GM18517 (cell line): Measurements from ENCODE around the gene AGT.
"Not testable (repeated sequence)": the region's sequence is repeated elsewhere in the genome, so short reads cannot be mapped to it uniquely, and the experiment has no call there.

ENCODE experiments used
- ATAC-seq: cut with Tn5 transposase; IDR thresholded peaks from one replicate; pipeline ENCODE4 v1.9.1; 2021; ENCODE audit warnings: mild to moderate bottlenecking, moderate library complexity; ENCODE audit not compliant: unreplicated experiment

Gene AGT

GRCh38 chr1:230744382-230744781 lies 30.5 kb upstream of the AGT start:
- ATAC-seq: no peak

GRCh38 chr1:230743899-230744298 lies 30.0 kb upstream of the AGT start:
- ATAC-seq: no peak

- no peak for ATAC-seq
Measured at GRCh38 chr1:230739564-230740290, 25.8 kb upstream of the AGT start.

- no peak for ATAC-seq
Measured at GRCh38 chr1:230737622-230738262, 23.8 kb upstream of the AGT start.

GRCh38 chr1:230735447-230735846 lies 21.5 kb upstream of the AGT start:
- no peak for ATAC-seq

GRCh38 chr1:230730977-230731376 lies 17.1 kb upstream of the AGT start:
- no peak for ATAC-seq

GRCh38 chr1:230728710-230729392 lies 14.9 kb upstream of the AGT start:
- no peak for ATAC-seq

- ATAC-seq: no peak
Measured at GRCh38 chr1:230725256-230726012, 11.5 kb upstream of the AGT start.

- ATAC-seq: not testable (repeated sequence)
Measured at GRCh38 chr1:230721849-230722522, 8.1 kb upstream of the AGT start.

GRCh38 chr1:230717251-230717650 lies 3.3 kb upstream of the AGT start:
- ATAC-seq: no peak

GRCh38 chr1:230716453-230716852 lies 2.5 kb upstream of the AGT start:
- not testable (repeated sequence) for ATAC-seq

- ATAC-seq: no peak
Measured at GRCh38 chr1:230715510-230715909, 1.6 kb upstream of the AGT start.

GRCh38 chr1:230713547-230713914 lies 391 bp downstream of the AGT start:
- ATAC-seq: no peak

GRCh38 chr1:230713138-230713537 lies 784 bp downstream of the AGT start:
- ATAC-seq: no peak

GRCh38 chr1:230712470-230712942 lies 1.4 kb downstream of the AGT start:
- ATAC-seq: no peak

- no peak for ATAC-seq
Measured at GRCh38 chr1:230711245-230711644, 2.7 kb downstream of the AGT start.

- ATAC-seq: no peak
Measured at GRCh38 chr1:230710543-230710904, 3.4 kb downstream of the AGT start.

GRCh38 chr1:230709619-230710542 lies 4.0 kb downstream of the AGT start:
- ATAC-seq: no peak
